WTC11 (cell line): ENCODE data around the gene DMRTA2. TPM values are rescaled to one million over a fixed set of nuclear protein-coding genes. Genes with fewer than 3 reads are reported as not detected.

Source experiments
- ATAC-seq: fragments of 200-7000 bp; cut with Tn5 transposase; 2 replicates; pipeline ENCODE4 v1.10.0; 2021; ENCODE audit warnings: mild to moderate bottlenecking, moderate library complexity
- CTCF ChIA-PET: fragments of 300-600 bp; sonication (Branson Sonifier 250); formaldehyde crosslinking; loops from one replicate; lab custom pipeline; 2021; ENCODE audit warnings: antibody characterized with exemption; lab: Charles Lee
- POLR2A ChIA-PET: fragments of 350-600 bp; sonication (Branson Sonifier 250); formaldehyde crosslinking; loops from one replicate; lab custom pipeline; 2021; ENCODE audit warnings: antibody characterized with exemption; lab: Charles Lee
- DNase-seq: peaks from one replicate; pipeline ENCODE4 v3.0.0; 2021; ENCODE audit warnings: low spot score
- H3K27ac Mint-ChIP-seq: 2 replicates; pipeline ENCODE4 v1.8.0; 2021; ENCODE audit warnings: mixed read lengths
- H3K27me3 Mint-ChIP-seq: 2 replicates; pipeline ENCODE4 v1.8.0; 2021; ENCODE audit warnings: low read depth, mild to moderate bottlenecking, moderate library complexity, mixed read lengths
- H3K36me3 Mint-ChIP-seq: 2 replicates; pipeline ENCODE4 v1.8.0; 2021; ENCODE audit warnings: mixed read lengths
- H3K4me1 Mint-ChIP-seq: 2 replicates; pipeline ENCODE4 v1.8.0; 2022; ENCODE audit warnings: mixed read lengths
- H3K4me3 Mint-ChIP-seq: 2 replicates; pipeline ENCODE4 v1.8.0; 2021; ENCODE audit warnings: mild to moderate bottlenecking, moderate library complexity, mixed read lengths
- H3K9me3 Mint-ChIP-seq: 2 replicates; pipeline ENCODE4 v1.8.0; 2021; ENCODE audit warnings: mixed read lengths
- AR ChIP-seq: fragments of 250-450 bp; sonication (Bioruptor Pico); IDR thresholded peaks from 2 replicates; pipeline ENCODE4 v1.9.0; 2021; ENCODE audit warnings: mild to moderate bottlenecking
- E2F1 ChIP-seq: sonication (generic); formaldehyde crosslinking; IDR thresholded peaks from 2 replicates; pipeline ENCODE4 v1.8.0; 2022; ENCODE audit warnings: mild to moderate bottlenecking, missing genetic modification reagents
- FOXJ3 ChIP-seq: sonication (generic); formaldehyde crosslinking; IDR thresholded peaks from 2 replicates; pipeline ENCODE4 v1.9.0; 2021; ENCODE audit warnings: missing genetic modification reagents, mild to moderate bottlenecking, borderline replicate concordance
- GABPB1 ChIP-seq: sonication (generic); formaldehyde crosslinking; IDR thresholded peaks from 2 replicates; pipeline ENCODE4 v1.8.1; 2023; ENCODE audit warnings: mild to moderate bottlenecking, missing genetic modification reagents
- GTF2I ChIP-seq: fragments of 250-450 bp; sonication (Bioruptor Pico); conservative IDR thresholded peaks from 2 replicates; pipeline ENCODE4 v1.4.0; 2021; ENCODE audit warnings: mild to moderate bottlenecking
- MAX ChIP-seq: sonication (generic); formaldehyde crosslinking; IDR thresholded peaks from 2 replicates; pipeline ENCODE4 v1.8.0; 2022; ENCODE audit warnings: mild to moderate bottlenecking, missing genetic modification reagents
- NFATC4 ChIP-seq: fragments of 250-450 bp; sonication (Bioruptor Pico); IDR thresholded peaks from 2 replicates; pipeline ENCODE4 v1.9.0; 2021; ENCODE audit warnings: mild to moderate bottlenecking
- NFE2L1 ChIP-seq: sonication (generic); formaldehyde crosslinking; IDR thresholded peaks from 2 replicates; pipeline ENCODE4 v1.8.1; 2023; ENCODE audit warnings: missing genetic modification reagents
- NR1H2 ChIP-seq: sonication (generic); formaldehyde crosslinking; IDR thresholded peaks from 2 replicates; pipeline ENCODE4 v1.9.0; 2021; ENCODE audit warnings: mild to moderate bottlenecking, moderate library complexity, missing genetic modification reagents
- PREB ChIP-seq: sonication (generic); formaldehyde crosslinking; IDR thresholded peaks from 2 replicates; pipeline ENCODE4 v1.8.1; 2022; ENCODE audit warnings: mild to moderate bottlenecking, missing genetic modification reagents, moderate library complexity, borderline replicate concordance
- PRRX2 ChIP-seq: fragments of 250-450 bp; sonication (Bioruptor Pico); IDR thresholded peaks from 2 replicates; pipeline ENCODE4 v1.8.0; 2021; ENCODE audit warnings: mild to moderate bottlenecking
- RORB ChIP-seq: fragments of 250-450 bp; sonication (Bioruptor Pico); IDR thresholded peaks from 2 replicates; pipeline ENCODE4 v1.9.0; 2021; ENCODE audit warnings: mild to moderate bottlenecking
- STAT6 ChIP-seq: sonication (generic); formaldehyde crosslinking; conservative IDR thresholded peaks from 2 replicates; pipeline ENCODE4 v1.8.1; 2023; ENCODE audit warnings: mild to moderate bottlenecking, low read depth, missing genetic modification reagents, moderate library complexity
- USF1 ChIP-seq: sonication (generic); formaldehyde crosslinking; IDR thresholded peaks from 2 replicates; pipeline ENCODE4 v1.8.0; 2022; ENCODE audit warnings: mild to moderate bottlenecking, missing genetic modification reagents
- ZBTB21 ChIP-seq: sonication (generic); formaldehyde crosslinking; IDR thresholded peaks from 2 replicates; pipeline ENCODE4 v1.8.1; 2023; ENCODE audit warnings: mild to moderate bottlenecking, missing genetic modification reagents, borderline replicate concordance
- ZNF232 ChIP-seq: sonication (generic); formaldehyde crosslinking; IDR thresholded peaks from 2 replicates; pipeline ENCODE4 v1.8.0; 2022; ENCODE audit warnings: mild to moderate bottlenecking, missing genetic modification reagents
- ZNF396 ChIP-seq: fragments of 250-450 bp; sonication (Bioruptor Pico); IDR thresholded peaks from 2 replicates; pipeline ENCODE4 v1.8.0; 2021; ENCODE audit warnings: mild to moderate bottlenecking, moderate library complexity, borderline replicate concordance
- ZNF416 ChIP-seq: fragments of 250-450 bp; sonication (Bioruptor Pico); IDR thresholded peaks from 2 replicates; pipeline ENCODE4 v1.9.0; 2021; ENCODE audit warnings: mild to moderate bottlenecking, inconsistent platforms
- ZSCAN18 ChIP-seq: fragments of 250-450 bp; sonication (Bioruptor Pico); IDR thresholded peaks from 2 replicates; pipeline ENCODE4 v2.1.2; 2022; ENCODE audit warnings: mild to moderate bottlenecking, moderate library complexity
- total RNA-seq: library from RNA; stranded (reverse); gene quantifications from 3 replicates; pipeline ENCODE4 v1.2.3, GENCODE V29; 2021
- TF ChIP-seq, protein P1 (sequence below): fragments of 250-450 bp; sonication (Bioruptor Pico); conservative IDR thresholded peaks from 2 replicates; pipeline ENCODE4 v1.9.0; 2021; ENCODE audit warnings: mild to moderate bottlenecking

The DMRTA2 gene
- total RNA-seq, 1 experiment from 2014 or later: not detected

DNA sequence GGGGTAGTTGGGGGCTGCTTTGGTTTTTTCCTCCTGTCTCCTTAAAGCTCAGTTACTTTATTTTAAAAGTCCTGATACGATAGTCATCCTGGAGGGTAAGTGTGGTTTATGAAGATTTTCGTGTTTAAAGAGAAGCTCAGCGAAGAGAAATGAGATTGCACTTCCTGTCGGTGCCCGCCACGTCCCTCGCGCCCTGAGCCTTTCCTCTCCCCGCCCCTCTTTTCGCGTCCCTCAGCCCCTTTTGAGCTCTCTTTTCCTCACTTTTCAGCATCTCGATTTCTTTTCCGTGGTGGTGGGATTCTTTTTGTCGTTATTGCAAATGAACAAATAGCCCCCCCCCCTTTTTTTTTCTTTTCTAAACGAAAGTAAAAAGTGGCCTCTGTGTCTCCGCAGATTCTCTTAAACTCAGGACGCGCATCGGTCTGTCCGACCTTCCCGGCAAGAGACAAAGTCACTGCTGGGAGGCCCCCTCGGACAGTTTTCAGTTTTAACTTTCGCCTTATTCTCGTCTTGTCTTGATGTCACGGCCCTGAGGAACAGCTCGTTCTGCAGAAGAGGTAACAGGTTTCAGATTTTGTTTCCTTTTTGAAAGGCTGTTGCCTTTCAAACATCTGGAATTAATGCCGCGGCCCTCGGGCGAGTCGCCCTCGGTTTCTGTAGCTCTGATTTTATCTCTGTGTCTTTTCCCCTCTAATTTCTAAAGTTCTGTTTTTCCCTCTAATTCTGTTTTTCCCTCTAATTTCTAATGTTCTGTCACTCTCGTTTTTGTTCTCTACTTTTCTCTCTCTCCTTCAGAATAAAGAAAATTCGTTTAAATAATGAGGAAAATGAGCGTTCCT, 1.0 kb upstream of the DMRTA2 start:
- ATAC-seq: no peak
- TF ChIP-seq ZNF416 (CRISPR knock-in tag) (no peak), GTF2I (CRISPR knock-in tag) (no peak), RORB (CRISPR knock-in tag) (no peak), MAX (CRISPR knock-in tag) (no peak), ZBTB21 (CRISPR knock-in tag) (no peak)
- Mint-ChIP-seq H3K36me3 (peaks cover 7% of the 10 kb centered on the region), H3K9me3 (no peaks in the 10 kb centered on the region), H3K4me3 (peak overlapping the region; percentile 75), H3K27me3 (peaks cover 100% of the 10 kb centered on the region), H3K4me1 (peaks cover 70% of the 10 kb centered on the region), H3K27ac (no peak overlapping the region)
- POLR2A ChIA-PET: no interaction called here
- DNase-seq: peak; percentile 28
- CTCF ChIA-PET: interaction anchor here (1.1 to 3.8 kb wide), 5 partner anchors 9 to 280 kb away, joined by 3 to 16 read pairs (median 3); no protein-coding TSS in a partner anchor

DNA sequence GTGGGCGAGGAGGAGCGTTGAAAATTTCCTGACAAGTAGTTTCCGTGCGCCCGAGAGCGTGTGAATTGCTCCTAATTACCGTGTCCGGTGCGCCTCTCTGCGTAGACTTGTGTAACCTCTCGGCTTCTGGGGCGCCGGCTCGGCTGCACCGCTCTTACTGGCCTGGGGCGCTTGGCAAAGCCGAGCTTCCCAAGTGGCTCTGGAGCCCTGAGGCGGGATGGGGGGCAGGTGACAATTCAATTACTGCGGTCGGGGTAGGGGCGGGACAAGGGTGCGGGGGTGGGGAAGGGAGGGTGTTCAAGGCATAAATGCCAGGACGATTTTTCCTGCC, 392 bp upstream of the DMRTA2 start:
- ATAC-seq: peak; percentile 2
- DNase-seq: no peak
- POLR2A ChIA-PET: no interaction called here

More for the DNA sequence above, 392 bp upstream of the DMRTA2 start:
- H3K27me3 Mint-ChIP-seq: peaks cover 97% of the 10 kb centered on the region
- H3K9me3 Mint-ChIP-seq: no peaks in the 10 kb centered on the region
- H3K36me3 Mint-ChIP-seq: peaks cover 7% of the 10 kb centered on the region
- TF ChIP-seq FOXJ3 (CRISPR knock-in tag) (no peak), ZNF416 (CRISPR knock-in tag) (no peak), ZNF396 (no peak), GABPB1 (CRISPR knock-in tag) (no peak), USF1 (CRISPR knock-in tag) (no peak), NR1H2 (CRISPR knock-in tag) (no peak), ZSCAN18 (CRISPR knock-in tag) (no peak), STAT6 (CRISPR knock-in tag) (no peak), PRRX2 (CRISPR knock-in tag) (no peak), AR (CRISPR knock-in tag) (no peak), ZNF232 (CRISPR knock-in tag) (no peak), NFATC4 (no peak), PREB (no peak), NFE2L1 (CRISPR knock-in tag) (no peak), E2F1 (no peak)
- TF ChIP-seq, protein P1, sequence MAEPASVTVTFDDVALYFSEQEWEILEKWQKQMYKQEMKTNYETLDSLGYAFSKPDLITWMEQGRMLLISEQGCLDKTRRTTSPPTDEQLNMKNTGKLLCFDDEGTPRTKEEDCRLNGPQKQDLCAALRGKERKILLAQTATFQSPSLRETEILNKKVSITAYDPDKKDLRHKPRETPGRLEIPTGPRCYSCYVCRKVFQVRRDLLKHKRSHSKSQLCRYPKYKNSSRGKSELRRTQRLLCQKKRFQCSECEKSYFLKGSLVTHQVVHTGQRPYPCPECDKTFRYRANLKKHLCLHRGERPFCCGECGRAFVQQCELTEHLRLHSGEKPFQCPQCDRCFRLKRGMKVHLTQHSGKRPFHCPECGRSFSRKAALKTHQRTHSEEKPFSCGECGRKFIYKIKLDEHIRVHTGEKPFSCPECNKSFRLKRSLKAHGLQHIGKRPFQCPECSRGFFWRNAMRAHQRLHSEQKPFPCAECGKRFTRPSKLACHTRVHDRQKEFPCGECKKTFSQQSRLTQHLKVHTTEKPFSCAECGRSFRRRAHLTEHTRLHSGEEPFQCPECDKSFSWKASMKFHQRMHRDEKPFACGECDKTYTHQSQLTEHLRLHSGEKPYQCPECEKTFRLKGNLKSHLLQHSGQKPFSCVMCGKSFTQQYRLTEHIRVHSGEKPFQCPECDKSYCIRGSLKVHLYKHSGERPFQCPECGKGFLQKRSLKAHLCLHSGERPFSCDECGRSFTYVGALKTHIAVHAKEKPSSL (CRISPR knock-in tag): no peak
- no peak overlapping the region for H3K27ac Mint-ChIP-seq
- H3K4me1 Mint-ChIP-seq: peaks cover 70% of the 10 kb centered on the region
- CTCF ChIA-PET: interaction anchor here (2.1 to 3.8 kb wide), 2 partner anchors 8 to 181 kb away, joined by 8 to 16 read pairs; no protein-coding TSS in a partner anchor
- H3K4me3 Mint-ChIP-seq: peak overlapping the region; percentile 75
